Measurements from ENCODE around the gene ZBTB42. TPM values are rescaled to one million over a fixed set of nuclear protein-coding genes. Genes with fewer than 3 reads are reported as not detected.
A peak's percentile ranks its signal among the peaks of the same experiment; 100 is the strongest.

ZBTB42 gene
- total and polyA plus RNA-seq, 2 of the 4 experiments (the other 2 are of a cell fraction) = 1.3 to 2.3 TPM

GRCh38 chr14:104789752-104790743 lies 10.9 kb upstream of the ZBTB42 start:
- no peak overlapping the region for H2BK20ac ChIP-seq (ENCODE audit: low read depth, low read length)
- no peak overlapping the region for H4K5ac ChIP-seq (ENCODE audit: low read depth, low read length)
- in situ Hi-C loops (cut with MboI; ENCODE audit: low sequenced_read_pairs) (no loop called here), intact Hi-C loops (cut with micrococcal nuclease) (no loop called here), dilution Hi-C loops (cut with HindIII; ENCODE audit: low sequenced_read_pairs, unreplicated experiment) (no loop called here)
- no peaks in the 10 kb centered on the region for H3K27me3 ChIP-seq (ENCODE audit: control insufficient read depth, insufficient read depth, low read length)
- no peak overlapping the region for H3K18ac ChIP-seq (ENCODE audit: low read depth, low read length)
- H2BK5ac ChIP-seq (ENCODE audit: low read depth, low read length, poor library complexity, severe bottlenecking) = no peak overlapping the region
- H2AK9ac ChIP-seq (replicated peaks; ENCODE audit: low read depth, low read length, poor library complexity) = no peak overlapping the region
- 96% methylated on average over 7 of the region's 31 CpGs; no CpG with 5 or more reads in 1 of the 2 experiments for WGBS, 2 experiments (ENCODE audit: extremely low coverage in 2 of 2, insufficient read length in 1 of 2)
- peaks cover 44% of the 10 kb centered on the region for H3K36me3 ChIP-seq (ENCODE audit: control insufficient read depth, insufficient read depth, low read length)
- ATAC-seq (ENCODE audit: low read depth) (no peak), DNase-seq (no peak)
- ChIA-PET CTCF (no interaction called here), POLR2A (ENCODE audit: unreplicated experiment) (no interaction called here)
- H4K8ac ChIP-seq (ENCODE audit: low read depth in 2 of 2, low read length in 2 of 2) = no peak overlapping the region
- no peak overlapping the region for H4K91ac ChIP-seq (ENCODE audit: insufficient read depth, low read depth, low read length)
- H3K23ac ChIP-seq (ENCODE audit: low read depth, low read length) = no peak overlapping the region
- no peak overlapping the region for H3K4me3 ChIP-seq (ENCODE audit: insufficient read depth, low read depth, low read length)
- no peak overlapping the region for H2BK120ac ChIP-seq (ENCODE audit: low read depth, low read length)
- H2BK15ac ChIP-seq (ENCODE audit: low read depth, low read length) = no peak overlapping the region
- BruUV-seq (replicated peaks) = no TSS peak
- no peak overlapping the region for H3K27ac ChIP-seq (ENCODE audit: insufficient read depth, low read length)
- H3K4me1 ChIP-seq (ENCODE audit: control insufficient read depth, insufficient read depth, low read length) = peaks cover 13% of the 10 kb centered on the region
- H3K56ac ChIP-seq (ENCODE audit: extremely low read depth, insufficient read depth, low read length) = no peak overlapping the region
- H4K20me1 ChIP-seq (ENCODE audit: insufficient read depth, low read length) = peaks cover 95% of the 10 kb centered on the region
- H3K9me1 ChIP-seq (ENCODE audit: insufficient read depth, low read length) = peaks cover 6% of the 10 kb centered on the region; the same call in 1 of the 2 replicates
- H3K9ac ChIP-seq (ENCODE audit: low read depth, low read length) = no peak overlapping the region
- H3K14ac ChIP-seq (replicated peaks; ENCODE audit: low read depth, low read length) = no peak overlapping the region
- H3K4me2 ChIP-seq (ENCODE audit: low read depth, low read length) = no peak overlapping the region
- H3K79me1 ChIP-seq (ENCODE audit: low read depth in 1 of 2, low read length in 2 of 2) = peaks cover 3 to 73% of the 10 kb centered on the region in 2 experiments; a peak in 3 of 4 replicates
- TF ChIP-seq NFE2L2 (IDR thresholded peaks at IDR 0.05; ENCODE audit: low read depth, low read length) (no peak), POLR2A (IDR thresholded peaks at IDR 0.05; ENCODE audit: low read depth, low read length) (no peak), RCOR1 (IDR thresholded peaks at IDR 0.05; ENCODE audit: insufficient replicate concordance, low read length) (no peak), FOS (IDR thresholded peaks at IDR 0.05; ENCODE audit: low read depth, low read length) (no peak), ELK1 (IDR thresholded peaks at IDR 0.05; ENCODE audit: borderline replicate concordance, low read depth, low read length) (no peak)
- no peaks in the 10 kb centered on the region for H3K9me3 ChIP-seq (ENCODE audit: control insufficient read depth, insufficient read depth, low read length)
- H3K4ac ChIP-seq (ENCODE audit: low read depth, low read length) = no peak overlapping the region
- H2AK5ac ChIP-seq (ENCODE audit: low read depth, low read length) = no peak overlapping the region
- peak overlapping the region; percentile 32 for H2AFZ ChIP-seq (replicated peaks; ENCODE audit: low read length, poor library complexity)
